ENCODE results near the gene NUDT14.

DNA sequence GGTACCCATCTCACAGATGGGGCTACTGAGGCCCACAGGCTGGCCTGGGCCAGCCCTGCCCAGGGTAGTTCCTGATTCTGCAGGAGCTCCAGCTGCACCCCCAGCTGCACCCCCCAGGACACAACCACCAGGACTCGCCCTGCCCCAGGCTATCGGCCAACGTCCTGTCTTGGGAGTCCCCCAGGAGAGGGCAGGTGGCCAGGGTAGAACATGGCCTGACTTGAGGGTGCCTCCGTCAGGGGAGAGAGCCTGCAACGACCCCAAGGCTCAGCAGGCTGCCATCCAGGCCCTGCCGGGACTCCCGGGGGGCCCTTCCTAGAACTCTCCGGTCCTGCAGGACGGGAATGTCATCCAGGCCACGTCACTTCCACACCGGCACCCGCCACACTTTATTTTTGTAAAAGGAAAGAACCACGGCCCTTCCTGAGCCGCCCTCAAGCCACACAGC is 28.3 kb downstream of the NUDT14 start:
- TF ChIP-seq, protein P1, sequence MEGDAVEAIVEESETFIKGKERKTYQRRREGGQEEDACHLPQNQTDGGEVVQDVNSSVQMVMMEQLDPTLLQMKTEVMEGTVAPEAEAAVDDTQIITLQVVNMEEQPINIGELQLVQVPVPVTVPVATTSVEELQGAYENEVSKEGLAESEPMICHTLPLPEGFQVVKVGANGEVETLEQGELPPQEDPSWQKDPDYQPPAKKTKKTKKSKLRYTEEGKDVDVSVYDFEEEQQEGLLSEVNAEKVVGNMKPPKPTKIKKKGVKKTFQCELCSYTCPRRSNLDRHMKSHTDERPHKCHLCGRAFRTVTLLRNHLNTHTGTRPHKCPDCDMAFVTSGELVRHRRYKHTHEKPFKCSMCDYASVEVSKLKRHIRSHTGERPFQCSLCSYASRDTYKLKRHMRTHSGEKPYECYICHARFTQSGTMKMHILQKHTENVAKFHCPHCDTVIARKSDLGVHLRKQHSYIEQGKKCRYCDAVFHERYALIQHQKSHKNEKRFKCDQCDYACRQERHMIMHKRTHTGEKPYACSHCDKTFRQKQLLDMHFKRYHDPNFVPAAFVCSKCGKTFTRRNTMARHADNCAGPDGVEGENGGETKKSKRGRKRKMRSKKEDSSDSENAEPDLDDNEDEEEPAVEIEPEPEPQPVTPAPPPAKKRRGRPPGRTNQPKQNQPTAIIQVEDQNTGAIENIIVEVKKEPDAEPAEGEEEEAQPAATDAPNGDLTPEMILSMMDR (IDR thresholded peaks at IDR 0.05), result no peak
- TF ChIP-seq EP300 (IDR thresholded peaks at IDR 0.05), result no peak
